A673 (cell line): ENCODE measurements around the gene MORC3. TPM values are rescaled to one million over a fixed set of nuclear protein-coding genes. Genes with fewer than 3 reads are reported as not detected.
"Not testable (repeated sequence)": the region's sequence is repeated elsewhere in the genome, so short reads cannot be mapped to it uniquely, and the experiment has no call there.

Source experiments
- BruUV-seq: library from RNA; stranded (reverse); fragments of 400-500 nt; replicated peaks from 2 replicates; lab custom pipeline; 2021; lab: Mats Ljungman, UMichigan
- CTCF ChIA-PET: fragments of 300-600 bp; sonication (Branson Sonifier 250); formaldehyde crosslinking; loops from one replicate; lab custom pipeline; 2022; ENCODE audit warnings: antibody characterized with exemption; lab: Charles Lee
- POLR2A ChIA-PET: fragments of 300-600 bp; sonication (Branson Sonifier 250); formaldehyde crosslinking; loops from one replicate; lab custom pipeline; 2022; ENCODE audit warnings: antibody characterized with exemption; ENCODE audit not compliant: low non-redundant PET; lab: Charles Lee
- DNase-seq: peaks from one replicate; pipeline ENCODE4 v3.0.0-alpha.2; 2015; ENCODE audit warnings: low spot score
- H3K27ac ChIP-seq: fragments of 200-600 bp; sonication (generic); 2 replicates; pipeline ENCODE4 v1.5.1; 2016; ENCODE audit warnings: mixed run types, low read depth, mild to moderate bottlenecking, mixed read lengths, antibody characterized with exemption, low read length; ENCODE audit not compliant: poor library complexity, severe bottlenecking
- H3K27me3 ChIP-seq: fragments of 200-600 bp; sonication (generic); replicated peaks from 2 replicates; pipeline ENCODE4 v1.6.1; 2017; ENCODE audit warnings: mixed run types, low read depth, mild to moderate bottlenecking, mixed read lengths, antibody characterized with exemption, low read length; ENCODE audit not compliant: insufficient read depth, poor library complexity
- H3K36me3 ChIP-seq: fragments of 200-600 bp; sonication (generic); 2 replicates; pipeline ENCODE4 v1.6.1; 2016; ENCODE audit warnings: mixed run types, mild to moderate bottlenecking, mixed read lengths, antibody characterized with exemption, low read length; ENCODE audit not compliant: insufficient read depth, poor library complexity, severe bottlenecking
- H3K4me1 ChIP-seq: fragments of 200-600 bp; sonication (generic); 2 replicates; pipeline ENCODE4 v1.6.1; 2017; ENCODE audit warnings: mixed run types, mild to moderate bottlenecking, mixed read lengths, antibody characterized with exemption, low read length; ENCODE audit not compliant: insufficient read depth, poor library complexity, severe bottlenecking
- H3K4me3 ChIP-seq: fragments of 200-600 bp; sonication (generic); 2 replicates; pipeline ENCODE4 v1.5.1; 2016; ENCODE audit warnings: low read depth, mixed run types, mild to moderate bottlenecking, mixed read lengths, low read length; ENCODE audit not compliant: poor library complexity, severe bottlenecking
- H3K9me3 ChIP-seq: fragments of 200-600 bp; sonication (generic); 2 replicates; pipeline ENCODE4 v1.6.1; 2016; ENCODE audit warnings: mixed run types, low read depth, mild to moderate bottlenecking, mixed read lengths, antibody characterized with exemption, low read length; ENCODE audit not compliant: poor library complexity, severe bottlenecking
- EZH2 ChIP-seq: fragments of 200-600 bp; sonication (generic); IDR thresholded peaks from 2 replicates; pipeline ENCODE4 v1.6.1; 2017; ENCODE audit warnings: borderline replicate concordance, low read depth, mild to moderate bottlenecking, mixed read lengths, antibody characterized with exemption, low read length; ENCODE audit not compliant: poor library complexity, severe bottlenecking
- intact Hi-C: fragments of 100-400 bp; cut with micrococcal nuclease; formaldehyde crosslinking; loops from one replicate; pipeline ENCODE4 v1.10.0; 2022; ENCODE audit not compliant: unreplicated experiment
- total RNA-seq: library from RNA; stranded (reverse); gene quantifications from 2 replicates; pipeline ENCODE4 v1.2.3, GENCODE V29; 2021
- TF ChIP-seq, protein P1 (sequence below): fragments of 300-800, 200-600 bp; sonication (generic); conservative IDR thresholded peaks from 2 replicates; pipeline ENCODE4 v1.5.1; 2017; ENCODE audit warnings: low read depth, mild to moderate bottlenecking, antibody characterized with exemption, low read length, moderate library complexity, mixed read lengths

MORC3 gene
- total RNA-seq, 1 experiment from 2014 or later: 30.0 TPM

DNA sequence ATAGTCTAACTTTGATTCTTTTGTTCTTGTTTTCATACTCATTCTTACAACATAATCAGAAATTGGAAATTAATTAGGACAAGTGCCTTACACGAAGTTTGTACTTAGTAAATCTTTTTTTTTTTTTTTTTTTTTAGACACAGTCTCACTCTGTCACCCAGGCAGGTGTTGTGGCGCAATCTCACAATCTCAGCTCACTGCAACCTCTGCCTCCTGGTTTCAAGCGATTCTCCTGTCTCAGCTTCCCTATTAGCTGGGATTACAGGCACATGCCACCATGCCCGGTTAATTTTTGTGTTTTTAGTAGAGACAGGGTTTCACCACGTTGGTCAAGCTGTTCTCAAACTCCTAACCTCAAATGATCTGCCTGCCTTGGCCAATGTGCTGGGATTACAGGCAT, 77.6 kb downstream of the MORC3 start:
- Histone ChIP-seq H3K9me3 (no peaks in the 10 kb centered on the region), H3K4me3 (no peak overlapping the region), H3K36me3 (peaks cover 62% of the 10 kb centered on the region), H3K27ac (no peak overlapping the region), H3K4me1 (no peaks in the 10 kb centered on the region), H3K27me3 (no peaks in the 10 kb centered on the region)
- TF ChIP-seq, protein P1, sequence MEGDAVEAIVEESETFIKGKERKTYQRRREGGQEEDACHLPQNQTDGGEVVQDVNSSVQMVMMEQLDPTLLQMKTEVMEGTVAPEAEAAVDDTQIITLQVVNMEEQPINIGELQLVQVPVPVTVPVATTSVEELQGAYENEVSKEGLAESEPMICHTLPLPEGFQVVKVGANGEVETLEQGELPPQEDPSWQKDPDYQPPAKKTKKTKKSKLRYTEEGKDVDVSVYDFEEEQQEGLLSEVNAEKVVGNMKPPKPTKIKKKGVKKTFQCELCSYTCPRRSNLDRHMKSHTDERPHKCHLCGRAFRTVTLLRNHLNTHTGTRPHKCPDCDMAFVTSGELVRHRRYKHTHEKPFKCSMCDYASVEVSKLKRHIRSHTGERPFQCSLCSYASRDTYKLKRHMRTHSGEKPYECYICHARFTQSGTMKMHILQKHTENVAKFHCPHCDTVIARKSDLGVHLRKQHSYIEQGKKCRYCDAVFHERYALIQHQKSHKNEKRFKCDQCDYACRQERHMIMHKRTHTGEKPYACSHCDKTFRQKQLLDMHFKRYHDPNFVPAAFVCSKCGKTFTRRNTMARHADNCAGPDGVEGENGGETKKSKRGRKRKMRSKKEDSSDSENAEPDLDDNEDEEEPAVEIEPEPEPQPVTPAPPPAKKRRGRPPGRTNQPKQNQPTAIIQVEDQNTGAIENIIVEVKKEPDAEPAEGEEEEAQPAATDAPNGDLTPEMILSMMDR: no peak
- no peak for TF ChIP-seq EZH2
- no TSS peak for BruUV-seq
- intact Hi-C loops: no loop called here
- ChIA-PET POLR2A (no interaction called here), CTCF (no interaction called here)
- DNase-seq: no peak

DNA sequence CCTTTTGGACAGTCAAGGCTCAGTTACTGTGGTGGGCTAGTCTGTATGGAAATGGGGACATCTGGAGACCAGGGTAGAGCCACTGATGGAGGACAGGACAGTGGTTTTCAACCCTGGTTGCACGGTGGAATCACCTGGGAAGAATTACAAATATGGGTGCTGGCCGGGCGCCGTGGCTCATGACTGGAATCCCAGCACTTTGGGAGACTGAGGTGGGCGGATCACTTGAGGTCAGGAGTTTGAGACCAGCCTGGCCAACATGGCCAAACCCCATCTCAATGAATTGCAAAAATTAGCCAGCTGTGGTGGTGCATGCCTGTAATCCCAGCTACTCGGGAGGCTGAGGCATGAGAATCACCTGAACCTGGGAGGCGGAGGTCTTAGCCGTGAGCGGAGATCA, 79.7 kb downstream of the MORC3 start:
- intact Hi-C loops, H3K27ac ChIP-seq, H3K27me3 ChIP-seq, POLR2A ChIA-PET, DNase-seq, H3K9me3 ChIP-seq, BruUV-seq, CTCF ChIA-PET, H3K4me3 ChIP-seq, H3K4me1 ChIP-seq: not testable (repeated sequence)
- H3K36me3 ChIP-seq: peaks cover 72% of the 10 kb centered on the region

DNA sequence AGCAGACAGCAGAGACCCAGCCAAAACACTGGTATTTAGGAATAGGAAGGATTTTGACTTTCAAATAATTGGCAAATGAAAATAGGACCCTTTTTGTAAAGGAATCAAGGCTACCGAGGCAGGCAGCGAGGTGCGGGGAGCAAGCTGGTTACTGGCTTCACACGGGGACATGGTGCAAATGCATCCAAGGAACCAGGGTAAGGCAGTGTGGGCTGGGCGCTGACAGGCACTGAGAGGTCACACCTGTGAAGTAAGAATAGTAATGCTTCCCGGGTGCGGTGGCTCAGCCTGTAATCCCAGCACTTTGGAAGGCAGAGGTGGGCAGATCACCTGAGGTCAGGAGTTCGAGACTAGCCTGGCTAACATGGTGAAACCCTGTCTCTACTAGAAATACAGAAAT, 80.7 kb downstream of the MORC3 start:
- BruUV-seq: no TSS peak
- Histone ChIP-seq H3K27ac (no peak overlapping the region), H3K27me3 (no peaks in the 10 kb centered on the region), H3K4me1 (no peaks in the 10 kb centered on the region), H3K36me3 (peaks cover 72% of the 10 kb centered on the region), H3K9me3 (no peaks in the 10 kb centered on the region), H3K4me3 (no peak overlapping the region)
- DNase-seq: no peak
- TF ChIP-seq, protein P1: no peak
- TF ChIP-seq EZH2: no peak
- POLR2A ChIA-PET: no interaction called here
- intact Hi-C loops: no loop called here
- CTCF ChIA-PET: no interaction called here

DNA sequence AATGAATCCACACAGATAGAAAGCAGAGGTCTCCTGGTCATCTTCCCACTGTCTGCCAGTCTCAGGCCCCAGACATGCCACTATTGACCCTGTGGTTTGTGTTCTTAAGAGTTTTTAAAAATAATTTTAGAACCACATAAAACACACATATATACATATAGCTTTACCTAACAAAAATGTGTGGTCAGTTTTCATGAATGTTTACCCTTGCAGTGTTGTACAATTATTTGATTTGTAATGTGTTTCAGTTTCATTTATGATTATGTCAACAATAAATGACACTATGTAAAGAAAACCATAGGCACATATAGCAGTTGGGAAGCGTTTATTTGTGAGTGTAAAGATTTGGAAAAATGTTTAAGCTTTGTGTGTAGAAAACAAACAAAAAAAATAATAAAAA, 82.3 kb downstream of the MORC3 start:
- Histone ChIP-seq H3K4me3 (no peak overlapping the region), H3K36me3 (peaks cover 70% of the 10 kb centered on the region), H3K27ac (no peak overlapping the region), H3K4me1 (no peaks in the 10 kb centered on the region), H3K9me3 (no peaks in the 10 kb centered on the region), H3K27me3 (no peaks in the 10 kb centered on the region)
- ChIA-PET POLR2A (no interaction called here), CTCF (no interaction called here)
- DNase-seq: no peak
- no TSS peak for BruUV-seq
- intact Hi-C loops: no loop called here
- TF ChIP-seq, protein P1: no peak
- no peak for TF ChIP-seq EZH2
